Activated T-helper 17 cell treated with anti-CD3 and anti-CD28 coated beads, Interleukin-2, amount 50 U/mL, for 72 hours (primary cell): ENCODE data around the gene SSC5D. TPM values are rescaled to one million over a fixed set of nuclear protein-coding genes. Genes with fewer than 3 reads are reported as not detected.
"Not testable (repeated sequence)": the region's sequence is repeated elsewhere in the genome, so short reads cannot be mapped to it uniquely, and the experiment has no call there.

Experiments
- ATAC-seq: fragments of 150-1000 bp; cut with Tn5 transposase; replicated peaks from 2 replicates; pipeline ENCODE4 v1.10.0; 2021; ENCODE audit warnings: mild to moderate bottlenecking, moderate library complexity
- H3K27ac Mint-ChIP-seq: one replicate; pipeline ENCODE4 v1.8.0; 2022; ENCODE audit warnings: mixed read lengths
- H3K27me3 Mint-ChIP-seq: one replicate; pipeline ENCODE4 v1.8.0; 2022; ENCODE audit warnings: mixed read lengths
- H3K36me3 Mint-ChIP-seq: one replicate; pipeline ENCODE4 v1.8.0; 2022; ENCODE audit warnings: low read depth, mild to moderate bottlenecking, mixed read lengths
- H3K4me1 Mint-ChIP-seq: one replicate; pipeline ENCODE4 v1.8.0; 2022; ENCODE audit warnings: mixed read lengths
- H3K4me3 Mint-ChIP-seq: one replicate; pipeline ENCODE4 v1.8.0; 2022; ENCODE audit warnings: mild to moderate bottlenecking, mixed read lengths
- H3K9me3 Mint-ChIP-seq: one replicate; pipeline ENCODE4 v1.8.0; 2022; ENCODE audit warnings: mixed read lengths
- total RNA-seq, 2 donors: library from RNA; stranded (reverse); gene quantifications; one replicate each; pipeline ENCODE4 v1.2.3, GENCODE V29; 2022

SSC5D gene
- total RNA-seq, 2 donors from 2014 or later: 0.41 to 0.69 TPM

DNA sequence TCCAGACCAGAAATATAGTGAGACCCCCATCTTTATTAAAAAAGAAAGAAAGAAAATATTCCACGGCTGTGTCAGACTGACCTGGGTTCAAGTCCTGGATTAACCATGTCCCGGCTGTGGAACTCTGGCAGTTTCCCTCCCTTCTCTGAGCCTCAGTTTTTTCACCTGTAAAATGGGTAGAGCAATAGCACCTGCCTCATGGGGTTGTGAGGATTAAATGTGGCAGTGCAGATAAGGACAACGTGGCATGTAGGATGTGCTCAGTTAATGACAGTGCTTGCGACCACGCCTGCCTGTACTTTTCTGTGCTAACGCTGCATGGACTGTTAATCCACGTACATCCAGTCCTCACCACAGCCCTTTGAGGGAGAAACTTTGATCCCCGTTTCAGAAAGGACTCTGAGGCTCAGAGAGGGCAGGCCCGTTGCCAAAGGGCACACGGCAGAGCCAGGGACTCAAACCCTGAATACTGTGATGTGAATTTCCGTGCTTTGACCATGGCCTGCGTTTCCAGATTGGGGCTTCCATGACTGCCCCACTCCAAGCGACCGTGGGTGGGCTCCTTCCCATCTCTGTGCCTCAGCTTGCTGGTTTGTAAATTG, 32.6 kb downstream of the SSC5D start:
- no peak for ATAC-seq
- Mint-ChIP-seq H3K4me1 (no peaks in the 10 kb centered on the region), H3K9me3 (no peaks in the 10 kb centered on the region), H3K27me3 (peaks cover 3% of the 10 kb centered on the region), H3K4me3 (no peak overlapping the region), H3K36me3 (no peaks in the 10 kb centered on the region), H3K27ac (no peak overlapping the region)

DNA sequence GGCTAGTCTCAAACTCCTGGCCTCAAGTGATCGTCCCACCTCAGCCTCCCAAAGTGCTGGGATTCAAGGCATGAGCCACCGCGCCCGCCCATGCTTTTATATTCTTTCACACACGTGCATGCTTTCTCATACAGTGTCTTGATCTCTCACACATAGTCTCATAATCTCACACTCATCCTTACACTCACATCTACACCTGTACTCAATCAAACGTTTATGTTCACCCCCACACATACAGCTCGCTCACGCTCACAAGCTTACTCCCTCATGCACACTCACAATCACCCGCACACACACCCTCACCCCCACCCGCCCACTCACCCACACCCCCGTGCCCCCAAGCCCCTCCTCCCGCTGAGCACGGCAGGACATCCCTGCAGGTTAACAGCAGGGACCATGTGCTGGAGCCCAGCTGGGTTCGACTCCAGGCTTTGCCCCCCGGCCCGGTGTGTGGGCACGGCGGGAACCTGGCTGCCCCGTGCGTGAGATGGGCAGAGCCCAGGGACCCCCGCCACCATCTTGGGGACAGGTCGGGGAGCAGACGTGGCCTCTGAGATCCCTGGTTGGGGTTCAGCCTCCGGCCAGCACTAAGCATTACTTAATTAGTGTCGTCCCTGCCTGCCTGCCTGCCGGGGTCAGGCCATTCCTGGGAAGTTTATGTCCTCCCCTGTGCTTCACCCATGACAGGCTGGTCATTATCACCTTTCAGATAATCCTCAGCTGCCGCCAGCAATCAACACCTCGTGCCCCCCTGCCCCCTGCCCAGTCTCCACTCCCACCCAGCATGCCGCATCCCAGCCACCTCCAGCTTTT, 37.3 kb downstream of the SSC5D start:
- no peak overlapping the region for H3K4me3 Mint-ChIP-seq
- H3K27ac Mint-ChIP-seq: no peak overlapping the region
- no peaks in the 10 kb centered on the region for H3K4me1 Mint-ChIP-seq
- ATAC-seq: no peak
- H3K27me3 Mint-ChIP-seq: peaks cover 3% of the 10 kb centered on the region
- no peaks in the 10 kb centered on the region for H3K9me3 Mint-ChIP-seq
- no peaks in the 10 kb centered on the region for H3K36me3 Mint-ChIP-seq

DNA sequence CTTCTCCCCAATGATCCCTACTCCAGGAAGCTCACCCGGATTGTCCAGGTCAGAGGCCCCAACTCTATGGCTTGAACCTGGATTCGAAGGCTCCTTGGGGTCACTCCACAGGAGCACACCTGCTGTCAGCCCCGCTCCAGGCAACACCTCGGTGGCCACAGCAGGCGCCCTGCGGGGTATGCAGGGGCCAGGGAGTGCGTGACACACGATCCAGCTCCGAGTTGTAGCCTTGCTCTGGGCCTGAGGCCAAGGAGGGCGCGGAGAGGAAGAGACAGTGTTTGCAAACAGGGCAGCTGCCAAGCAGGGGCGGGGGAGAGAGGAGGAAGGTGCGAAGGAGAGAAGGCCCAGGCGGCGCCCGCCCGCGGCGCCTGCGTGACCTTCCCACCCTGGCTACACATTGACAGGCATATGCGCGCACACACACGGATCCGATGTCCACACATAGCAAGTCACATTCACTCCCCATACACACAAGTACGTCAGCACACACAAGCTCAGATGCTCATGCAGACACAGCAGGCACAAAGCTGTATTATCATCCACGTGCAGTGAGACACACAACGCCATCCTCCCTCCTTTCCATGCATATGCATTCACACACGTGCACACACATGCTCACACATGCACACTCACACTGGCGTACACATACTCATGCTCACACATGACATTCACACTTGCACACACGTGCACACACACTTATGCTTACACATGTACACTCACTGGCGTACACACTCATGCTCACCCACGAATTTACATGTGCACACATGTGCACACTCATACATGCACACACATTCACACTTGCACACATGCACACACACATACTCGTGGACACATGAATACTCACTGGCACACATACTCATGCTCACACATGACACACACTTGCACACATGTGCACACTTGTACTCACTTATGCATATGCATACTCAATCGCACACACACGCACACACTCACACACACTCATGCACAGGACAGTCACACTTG, 38.3 kb downstream of the SSC5D start:
- Mint-ChIP-seq H3K4me3 (no peak overlapping the region), H3K27me3 (peaks cover 3% of the 10 kb centered on the region), H3K36me3 (no peaks in the 10 kb centered on the region), H3K4me1 (no peaks in the 10 kb centered on the region), H3K27ac (no peak overlapping the region), H3K9me3 (no peaks in the 10 kb centered on the region)
- no peak for ATAC-seq

- H3K4me1 Mint-ChIP-seq: no peaks in the 10 kb centered on the region
- no peaks in the 10 kb centered on the region for H3K9me3 Mint-ChIP-seq
- no peak for ATAC-seq
- H3K27ac Mint-ChIP-seq: no peak overlapping the region
- H3K4me3 Mint-ChIP-seq: no peak overlapping the region
- peaks cover 3% of the 10 kb centered on the region for H3K27me3 Mint-ChIP-seq
- no peaks in the 10 kb centered on the region for H3K36me3 Mint-ChIP-seq
Measured at GRCh38 chr19:55527197-55528029, 39.2 kb downstream of the SSC5D start.

GRCh38 chr19:55528030-55528803, 40.0 kb downstream of the SSC5D start:
- Mint-ChIP-seq H3K27ac (no peak overlapping the region), H3K27me3 (peaks cover 3% of the 10 kb centered on the region), H3K9me3 (no peaks in the 10 kb centered on the region), H3K4me3 (no peak overlapping the region), H3K4me1 (no peaks in the 10 kb centered on the region), H3K36me3 (no peaks in the 10 kb centered on the region)
- ATAC-seq: no peak

GRCh38 chr19:55529636-55530234, 41.5 kb downstream of the SSC5D start:
- no peak for ATAC-seq
- Mint-ChIP-seq H3K9me3 (no peaks in the 10 kb centered on the region), H3K36me3 (no peaks in the 10 kb centered on the region), H3K4me1 (no peaks in the 10 kb centered on the region), H3K4me3 (no peak overlapping the region), H3K27me3 (no peaks in the 10 kb centered on the region), H3K27ac (no peak overlapping the region)

DNA sequence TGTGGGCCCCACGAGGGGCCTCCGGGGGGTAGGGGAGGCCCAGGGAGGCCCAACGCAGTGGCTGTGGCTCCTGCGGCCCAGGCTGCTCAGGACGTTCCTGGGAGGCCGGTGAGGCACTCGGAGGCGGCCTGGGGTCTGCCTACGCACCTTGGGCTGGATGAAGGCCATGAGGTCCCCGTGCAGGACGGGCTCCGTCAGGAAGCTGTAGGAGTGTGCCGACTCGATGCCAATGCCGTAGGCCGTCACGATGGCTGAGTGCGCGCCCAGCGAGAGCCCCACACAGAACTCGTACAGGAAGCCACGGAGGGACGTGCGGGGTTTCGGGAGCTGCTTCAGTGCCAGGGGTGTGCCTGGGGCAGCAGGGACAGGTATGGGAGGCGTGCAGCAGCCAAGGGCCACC, 42.8 kb downstream of the SSC5D start:
- Mint-ChIP-seq H3K27me3 (no peaks in the 10 kb centered on the region), H3K27ac (no peak overlapping the region), H3K36me3 (no peaks in the 10 kb centered on the region), H3K4me3 (no peak overlapping the region), H3K4me1 (no peaks in the 10 kb centered on the region), H3K9me3 (no peaks in the 10 kb centered on the region)
- no peak for ATAC-seq

DNA sequence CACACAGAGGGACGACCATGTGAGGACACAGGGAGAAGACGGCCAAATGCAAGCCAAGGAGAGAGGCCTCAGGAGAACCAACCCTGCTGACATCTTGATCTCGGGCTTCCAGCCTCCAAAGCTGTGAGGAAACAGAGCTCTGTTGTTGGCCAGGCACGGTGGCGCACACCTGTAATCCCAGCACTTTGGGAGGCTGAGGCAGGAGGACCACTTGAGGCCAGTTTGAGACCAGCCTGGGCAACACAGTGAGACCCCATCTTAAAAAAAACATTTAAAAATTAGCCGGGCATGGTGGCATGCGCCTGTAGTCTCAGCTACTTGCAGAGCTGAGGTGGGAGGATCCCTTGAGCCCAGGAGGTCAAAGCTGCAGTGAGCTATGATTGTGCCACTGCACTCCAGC, 46.0 kb downstream of the SSC5D start:
- not testable (repeated sequence) for H3K4me1 Mint-ChIP-seq, H3K27me3 Mint-ChIP-seq, H3K36me3 Mint-ChIP-seq, H3K27ac Mint-ChIP-seq, ATAC-seq, H3K4me3 Mint-ChIP-seq, H3K9me3 Mint-ChIP-seq

DNA sequence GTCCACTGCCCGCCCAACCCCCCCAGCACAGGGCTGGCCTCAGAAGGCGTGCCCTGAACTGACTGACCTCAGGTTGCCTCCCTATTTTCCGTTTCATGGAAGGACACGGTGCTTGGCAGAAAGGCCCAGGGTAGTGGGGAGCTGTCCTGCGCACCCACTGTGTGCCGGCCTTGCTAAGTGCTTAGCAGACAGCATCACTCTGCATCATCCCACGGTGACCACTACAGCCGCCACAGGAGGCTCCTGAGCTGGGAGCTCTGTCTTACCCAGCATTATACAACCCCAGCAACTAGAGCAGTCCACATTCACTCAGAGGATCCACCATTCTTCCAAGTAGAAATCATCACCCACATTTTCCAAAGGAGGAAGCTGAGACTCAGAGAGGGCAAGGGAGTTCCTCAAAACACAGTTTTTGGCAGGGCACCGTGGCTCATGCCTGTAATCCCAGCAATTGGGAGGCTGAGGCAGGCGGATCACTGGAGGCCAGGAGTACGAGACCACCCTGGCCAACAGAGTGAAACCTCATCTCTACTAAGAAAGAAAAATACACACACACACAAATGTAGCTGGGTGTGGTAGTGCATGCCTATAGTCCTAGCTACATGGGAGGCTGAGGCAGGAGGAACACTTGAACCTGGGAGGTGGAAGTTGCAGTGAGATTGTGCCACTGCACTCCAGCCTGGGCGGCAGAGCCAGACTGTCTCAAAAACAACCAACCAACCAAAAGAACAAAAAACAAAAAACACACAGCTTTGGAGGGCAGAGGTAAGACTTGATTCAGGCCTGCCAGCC, 47.1 kb downstream of the SSC5D start:
- H3K4me1 Mint-ChIP-seq: no peaks in the 10 kb centered on the region
- H3K4me3 Mint-ChIP-seq: no peak overlapping the region
- no peak overlapping the region for H3K27ac Mint-ChIP-seq
- H3K36me3 Mint-ChIP-seq: no peaks in the 10 kb centered on the region
- H3K9me3 Mint-ChIP-seq: no peaks in the 10 kb centered on the region
- no peak for ATAC-seq
- H3K27me3 Mint-ChIP-seq: no peaks in the 10 kb centered on the region

DNA sequence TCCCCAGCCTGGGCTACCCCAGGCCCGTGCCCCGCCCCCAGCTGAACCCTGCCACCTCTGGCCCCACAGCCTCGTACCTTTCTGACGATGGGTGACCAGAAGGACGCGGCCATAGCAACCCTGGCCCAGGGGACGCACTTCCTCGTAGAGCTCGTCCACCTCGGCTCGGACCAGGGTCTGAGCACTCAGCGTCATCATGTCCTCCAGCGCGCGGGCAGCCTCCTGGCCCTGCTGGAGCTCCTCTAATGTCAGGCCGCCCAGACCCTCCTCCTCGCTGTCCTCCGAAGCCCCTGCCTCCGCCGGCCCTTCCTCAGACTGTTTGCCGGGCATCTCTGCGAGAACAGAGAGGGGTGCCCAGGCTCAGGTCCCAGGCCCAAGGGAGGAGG, 47.7 kb downstream of the SSC5D start:
- Mint-ChIP-seq H3K4me1 (no peaks in the 10 kb centered on the region), H3K27ac (no peak overlapping the region), H3K27me3 (no peaks in the 10 kb centered on the region), H3K9me3 (no peaks in the 10 kb centered on the region), H3K36me3 (no peaks in the 10 kb centered on the region), H3K4me3 (no peak overlapping the region)
- no peak for ATAC-seq

DNA sequence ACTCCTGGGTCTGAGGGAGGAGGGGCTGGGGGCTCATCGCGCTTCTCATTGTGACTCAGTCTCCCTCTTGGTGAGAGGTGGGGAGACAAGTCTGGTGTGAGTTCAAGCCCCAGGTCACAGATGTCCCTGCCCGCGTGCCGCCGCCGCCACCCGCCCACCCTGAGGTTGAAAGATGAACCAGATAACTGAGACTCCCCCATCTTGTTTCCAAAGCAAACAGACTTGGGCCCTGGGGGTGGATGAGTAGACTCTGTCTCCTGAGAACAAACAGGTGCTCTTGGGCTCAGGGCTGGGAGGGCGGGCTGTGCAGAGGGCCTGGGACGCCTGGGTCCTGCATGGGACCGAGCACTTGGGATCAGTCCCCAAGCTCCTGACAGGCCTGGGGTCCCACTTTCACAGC, 48.1 kb downstream of the SSC5D start:
- no peaks in the 10 kb centered on the region for H3K27me3 Mint-ChIP-seq
- H3K36me3 Mint-ChIP-seq: no peaks in the 10 kb centered on the region
- H3K9me3 Mint-ChIP-seq: no peaks in the 10 kb centered on the region
- H3K27ac Mint-ChIP-seq: no peak overlapping the region
- no peaks in the 10 kb centered on the region for H3K4me1 Mint-ChIP-seq
- no peak for ATAC-seq
- no peak overlapping the region for H3K4me3 Mint-ChIP-seq

DNA sequence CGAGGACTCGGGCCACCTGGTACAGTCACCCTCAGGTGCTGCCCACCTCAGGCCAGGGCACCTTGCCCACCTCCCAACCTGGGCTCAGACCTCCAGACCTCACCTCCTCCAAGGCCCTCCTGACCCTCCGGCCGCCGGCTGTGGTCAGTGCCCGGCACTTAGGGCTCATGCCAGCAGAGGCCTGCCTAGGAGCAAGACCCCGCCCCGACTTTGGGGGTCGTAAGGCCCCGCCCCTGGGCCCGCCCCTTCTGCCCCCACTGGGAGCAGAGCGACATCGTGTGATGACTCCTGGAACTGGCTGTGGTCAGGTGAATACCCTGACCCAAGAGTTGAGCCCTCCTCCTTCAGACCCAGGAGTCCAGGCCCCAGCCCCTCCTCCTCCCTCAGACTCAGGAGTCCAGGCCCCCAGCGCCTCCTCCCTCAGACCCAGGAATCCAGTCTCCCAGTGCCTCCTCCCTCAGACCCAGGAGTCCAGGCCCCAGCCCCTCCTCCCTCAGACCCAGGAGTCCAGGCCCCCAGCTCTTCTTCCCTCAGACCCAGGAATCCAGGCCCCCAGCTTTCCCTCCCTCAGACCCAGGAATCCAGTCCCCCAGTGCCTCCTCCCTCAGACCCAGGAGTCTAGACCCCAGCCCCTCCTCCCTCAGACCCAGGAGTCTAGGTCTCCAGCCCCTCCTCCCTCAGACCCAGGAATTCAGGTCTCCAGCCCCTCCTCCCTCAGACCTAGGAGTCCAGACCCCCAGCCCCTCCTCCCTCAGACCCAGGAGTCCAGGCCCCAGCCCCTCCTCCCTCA, 48.9 kb downstream of the SSC5D start, which contains the start of gene SBK2:
Gene SBK2, minus strand, starts transcription at position 183 of the 790 bp plus-strand sequence. CDS start 839 bp downstream, outside the sequence.
- H3K27ac Mint-ChIP-seq: no peak within 1 kb of the TSS
- no peaks in the 10 kb centered on the region for H3K36me3 Mint-ChIP-seq
- no peaks in the 10 kb centered on the region for H3K27me3 Mint-ChIP-seq
- H3K4me1 Mint-ChIP-seq: no peaks in the 10 kb centered on the region
- no peak within 1 kb of the TSS for H3K4me3 Mint-ChIP-seq
- no peaks in the 10 kb centered on the region for H3K9me3 Mint-ChIP-seq
- ATAC-seq: no peak
